ENCODE measurements around the gene C19orf67. TPM values are rescaled to one million over a fixed set of nuclear protein-coding genes. Genes with fewer than 3 reads are reported as not detected.

The C19orf67 gene
- not detected for total RNA-seq (2021; ENCODE audit: unreplicated experiment)
- polyA plus RNA-seq (2012) = not detected in 2 replicates
- percentile 21 among the genes with signal in this experiment for Bru-seq, nascent RNA
- percentile 28 among the genes with signal in this experiment for BruChase-seq, experiment 1, labeled RNA remaining after a 6-hour chase
- percentile 14 among the genes with signal in this experiment for BruChase-seq, experiment 2, labeled RNA remaining after a 2-hour chase
- long read RNA-seq = 0 reads

GRCh38 chr19:14085309-14085995, at the start of gene C19orf67:
Gene C19orf67 (minus strand): TSS chr19:14085783. CDS start chr19:14085627, 156 bp downstream.
- BruUV-seq (replicated peaks) = no TSS peak
- Histone ChIP-seq H3K9me3 (ENCODE audit: control insufficient read depth in 1 of 2, insufficient read depth in 1 of 2, low read depth in 1 of 2, low read length in 2 of 2) (no peaks in the 10 kb centered on the region), H3K4me3 (replicated peaks in 1 of 2; ENCODE audit: low read depth in 1 of 2, low read length in 2 of 2) (no peak within 1 kb of the TSS), H3K4me2 (ENCODE audit: low read length) (no peak within 1 kb of the TSS), H3K79me2 (ENCODE audit: insufficient read depth, low read length) (no peaks in the 10 kb centered on the region), H2AFZ (ENCODE audit: low read depth, low read length, poor library complexity, severe bottlenecking) (no peak within 1 kb of the TSS), H3K36me3 (ENCODE audit: control insufficient read depth in 1 of 2, insufficient read depth in 2 of 2, low read length in 2 of 2) (peaks cover 0 to 3% of the 10 kb centered on the region in 2 experiments; a peak in 1 of 4 replicates), H3K4me1 (ENCODE audit: control insufficient read depth in 1 of 2, insufficient read depth in 2 of 2, low read length in 2 of 2) (peaks cover 5 to 18% of the 10 kb centered on the region in 2 experiments; a peak in 2 of 4 replicates), H4K20me1 (ENCODE audit: insufficient read depth) (no peaks in the 10 kb centered on the region), H3K27ac (ENCODE audit: low read depth, low read length) (no peak within 1 kb of the TSS), H3K9me2 (ENCODE audit: insufficient read depth) (no peaks in the 10 kb centered on the region), H3K27me3 (ENCODE audit: insufficient read depth, low read length) (no peaks in the 10 kb centered on the region), H3K9ac (ENCODE audit: low read length) (no peak within 1 kb of the TSS)
- RAD21 ChIA-PET (ENCODE audit: low non-redundant PET in 1 of 2, low total read pairs in 2 of 2, uncharacterized antibody in 2 of 2, unreplicated experiment in 2 of 2) = no interaction called here
- POLR2A ChIA-PET = no interaction called here
- ATAC-seq (no peak), DNase-seq (ENCODE audit: low read depth, low spot score) (no peak)
- intact Hi-C loops (cut with micrococcal nuclease) = no loop called here
- TF ChIP-seq SIN3A (IDR thresholded peaks at IDR 0.05; ENCODE audit: low read depth) = no peak
- no peak for TF ChIP-seq ZBTB33 (IDR thresholded peaks at IDR 0.05; ENCODE audit: extremely low read depth, insufficient replicate concordance, low read length)
- TF ChIP-seq ELF1 (IDR thresholded peaks at IDR 0.05; ENCODE audit: borderline replicate concordance, low read depth) = no peak
- no peak for TF ChIP-seq EGR1 (IDR thresholded peaks at IDR 0.05; ENCODE audit: low read depth)
- no peak for TF ChIP-seq MAX (IDR thresholded peaks at IDR 0.05)
- no peak for TF ChIP-seq POLR2A (IDR thresholded peaks at IDR 0.05; ENCODE audit: borderline replicate concordance, extremely low read depth, insufficient read depth, insufficient read length)
- no peak for TF ChIP-seq EZH2 (IDR thresholded peaks at IDR 0.05)
- TF ChIP-seq ZNF274 (IDR thresholded peaks at IDR 0.05; ENCODE audit: low read depth, low read length) = no peak
- TF ChIP-seq JUND (IDR thresholded peaks at IDR 0.05) = no peak
- TF ChIP-seq ATF3 (IDR thresholded peaks at IDR 0.05) = no peak
- TF ChIP-seq SRF (IDR thresholded peaks at IDR 0.05; ENCODE audit: low read depth) = no peak
- no peak for TF ChIP-seq EZH2phosphoT487 (IDR thresholded peaks at IDR 0.05; ENCODE audit: borderline replicate concordance)
- no peak for TF ChIP-seq REST (IDR thresholded peaks at IDR 0.05; ENCODE audit: low read depth)
- no peak for TF ChIP-seq POLR2AphosphoS5 (IDR thresholded peaks at IDR 0.05; ENCODE audit: low read depth, low read length)
- TF ChIP-seq RAD21 (IDR thresholded peaks at IDR 0.05; ENCODE audit: low read depth) = no peak
- TF ChIP-seq CEBPB (IDR thresholded peaks at IDR 0.05; ENCODE audit: low read depth) = no peak
- TF ChIP-seq CTCF (IDR thresholded peaks at IDR 0.05 in 2 of 3, conservative IDR thresholded peaks at IDR 0.05 in 1 of 3; ENCODE audit: borderline replicate concordance in 1 of 3, insufficient read depth in 1 of 3, low read depth in 2 of 3, low read length in 2 of 3) = no peak
- no peak for TF ChIP-seq ZFX (IDR thresholded peaks at IDR 0.05)
- TF ChIP-seq SP1 (IDR thresholded peaks at IDR 0.05; ENCODE audit: low read depth) = no peak
- CTCF ChIA-PET = interaction anchor here (1.4 kb wide), 1 partner anchor 51 kb away, joined by 3 read pairs; the partner anchor contains the start of gene ASF1B
